Thyroid gland (tissue), 4 donors: ENCODE measurements around the gene USP49.

Source experiments
- CTCF ChIP-seq, 6 experiments: fragments of 200-600 bp in 3 of 6; fragments of 450-650 bp in 3 of 6; sonication (generic) in 3 of 6; IDR thresholded peaks; one replicate each; pipeline ENCODE4 v1.5.1; 2016 to 2019; ENCODE audit warnings: antibody characterized with exemption in 6 of 6, mild to moderate bottlenecking in 2 of 6, inconsistent platforms in 1 of 6, moderate library complexity in 1 of 6
- POLR2A ChIP-seq, 2 donors: fragments of 450-650 bp; IDR thresholded peaks; one replicate each; pipeline ENCODE4 v1.6.1; 2017; ENCODE audit warnings: antibody characterized with exemption in 2 of 2, mild to moderate bottlenecking in 2 of 2, moderate library complexity in 1 of 2

GRCh38 chr6:41813469-41813868 is 81.7 kb downstream of the USP49 start:
- TF ChIP-seq CTCF (IDR thresholded peaks at IDR 0.05) (no peak), POLR2A (IDR thresholded peaks at IDR 0.05) (no peak)
